ENCODE measurements around the gene TNFRSF1B.

DNA sequence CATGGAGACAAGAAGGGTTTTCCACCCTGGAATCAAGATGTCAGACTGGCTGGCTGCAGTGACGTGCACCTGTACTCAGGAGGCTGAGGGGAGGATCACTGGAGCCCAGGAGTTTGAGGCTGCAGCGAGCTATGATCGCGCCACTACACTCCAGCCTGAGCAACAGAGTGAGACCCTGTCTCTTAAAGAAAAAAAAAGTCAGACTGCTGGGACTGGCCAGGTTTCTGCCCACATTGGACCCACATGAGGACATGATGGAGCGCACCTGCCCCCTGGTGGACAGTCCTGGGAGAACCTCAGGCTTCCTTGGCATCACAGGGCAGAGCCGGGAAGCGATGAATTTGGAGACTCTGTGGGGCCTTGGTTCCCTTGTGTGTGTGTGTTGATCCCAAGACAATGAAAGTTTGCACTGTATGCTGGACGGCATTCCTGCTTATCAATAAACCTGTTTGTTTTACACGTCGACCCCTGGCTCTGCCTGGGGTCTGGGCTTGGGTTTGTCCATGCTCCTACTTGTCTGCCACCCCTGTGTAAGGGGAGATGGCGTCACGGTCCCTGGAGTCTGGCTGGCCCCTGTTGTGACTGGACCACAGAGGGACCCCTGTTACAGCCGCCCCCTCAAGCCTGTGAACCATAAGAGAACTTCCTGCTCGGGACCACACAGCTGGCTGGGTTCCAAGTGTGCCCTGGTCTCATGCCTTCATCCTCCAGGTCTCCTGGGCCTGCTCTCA lies 42.1 kb downstream of the TNFRSF1B start:
- TF ChIP-seq, protein P1, sequence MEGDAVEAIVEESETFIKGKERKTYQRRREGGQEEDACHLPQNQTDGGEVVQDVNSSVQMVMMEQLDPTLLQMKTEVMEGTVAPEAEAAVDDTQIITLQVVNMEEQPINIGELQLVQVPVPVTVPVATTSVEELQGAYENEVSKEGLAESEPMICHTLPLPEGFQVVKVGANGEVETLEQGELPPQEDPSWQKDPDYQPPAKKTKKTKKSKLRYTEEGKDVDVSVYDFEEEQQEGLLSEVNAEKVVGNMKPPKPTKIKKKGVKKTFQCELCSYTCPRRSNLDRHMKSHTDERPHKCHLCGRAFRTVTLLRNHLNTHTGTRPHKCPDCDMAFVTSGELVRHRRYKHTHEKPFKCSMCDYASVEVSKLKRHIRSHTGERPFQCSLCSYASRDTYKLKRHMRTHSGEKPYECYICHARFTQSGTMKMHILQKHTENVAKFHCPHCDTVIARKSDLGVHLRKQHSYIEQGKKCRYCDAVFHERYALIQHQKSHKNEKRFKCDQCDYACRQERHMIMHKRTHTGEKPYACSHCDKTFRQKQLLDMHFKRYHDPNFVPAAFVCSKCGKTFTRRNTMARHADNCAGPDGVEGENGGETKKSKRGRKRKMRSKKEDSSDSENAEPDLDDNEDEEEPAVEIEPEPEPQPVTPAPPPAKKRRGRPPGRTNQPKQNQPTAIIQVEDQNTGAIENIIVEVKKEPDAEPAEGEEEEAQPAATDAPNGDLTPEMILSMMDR (IDR thresholded peaks at IDR 0.05; ENCODE audit: borderline replicate concordance, extremely low read depth, low read length, poor library complexity, severe bottlenecking) = peak; percentile 91
- TF ChIP-seq EZH2 (IDR thresholded peaks at IDR 0.05; ENCODE audit: borderline replicate concordance, low read depth, low read length, severe bottlenecking) = no peak

Measured in DND-41 (cell line).